ENCODE data around the gene NOP14.

DNA sequence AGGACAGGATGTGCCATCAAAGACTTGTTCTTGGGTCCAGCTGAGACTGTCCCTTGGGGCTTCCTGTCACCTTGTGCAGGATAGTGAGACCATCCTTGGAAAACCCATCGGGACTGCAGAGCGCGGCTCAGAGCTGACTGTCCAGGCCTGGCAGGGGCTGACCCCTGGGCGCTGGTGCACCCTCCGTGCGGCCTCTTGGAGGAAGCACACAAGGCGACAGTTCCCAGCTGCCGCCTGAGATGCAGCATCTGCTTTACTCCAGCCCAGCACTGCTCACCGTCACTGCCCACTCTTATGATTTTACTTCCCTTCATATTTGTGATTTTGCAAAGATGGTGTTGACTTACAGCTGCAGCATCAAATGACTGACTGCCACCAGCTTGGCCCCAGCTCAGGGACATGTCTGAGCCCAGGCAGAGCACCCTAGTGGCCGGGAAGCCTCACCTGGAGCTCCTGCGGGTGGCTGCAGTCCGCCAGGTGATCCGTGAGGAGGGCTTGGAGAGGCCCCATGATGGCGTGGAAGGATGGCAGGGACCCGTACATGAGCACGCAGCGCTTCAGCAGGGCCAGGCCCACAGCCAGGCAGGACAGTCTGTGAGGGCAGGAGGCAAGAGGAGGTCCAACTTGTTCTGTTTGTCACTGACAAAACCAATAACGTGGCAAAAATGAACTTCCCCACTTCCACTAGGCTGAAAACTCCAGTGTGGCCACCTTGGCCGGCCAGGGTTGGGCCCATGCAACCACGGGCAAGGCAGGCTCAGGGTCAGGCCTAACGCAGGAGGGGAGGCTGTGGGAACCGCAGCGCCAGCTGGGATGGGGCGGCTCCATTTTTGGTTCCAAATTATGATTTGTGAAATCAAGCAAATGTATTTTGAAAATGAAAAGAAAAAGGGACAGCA is 21.8 kb downstream of the NOP14 start:
- no peak for TF ChIP-seq CTCF (IDR thresholded peaks at IDR 0.05; ENCODE audit: borderline replicate concordance, extremely low read depth, low read length, poor library complexity, severe bottlenecking)
- TF ChIP-seq EZH2 (IDR thresholded peaks at IDR 0.05; ENCODE audit: borderline replicate concordance, low read depth, low read length, severe bottlenecking): no peak
